Measurements from ENCODE around the gene WDR70.

DNA sequence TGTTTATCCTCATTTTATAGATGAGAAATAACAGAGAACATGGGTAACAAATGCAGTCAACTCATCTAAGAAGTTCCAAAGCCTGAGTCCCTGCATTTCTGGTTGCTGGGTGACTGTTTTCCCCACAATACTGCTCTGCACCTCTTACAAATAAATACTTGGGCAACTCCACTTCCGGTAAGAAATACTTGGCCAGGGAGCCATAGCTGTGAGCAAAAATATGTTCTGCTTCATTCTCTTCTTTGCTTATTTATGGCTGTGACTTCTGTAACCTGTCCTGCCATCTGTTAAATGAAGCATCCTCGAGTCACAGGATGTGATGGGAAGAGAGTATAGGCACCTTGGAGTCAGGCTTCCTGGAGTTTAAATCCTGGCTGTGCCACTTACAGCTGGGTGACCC lies 410.9 kb downstream of the WDR70 start:
- TF ChIP-seq, protein P1, sequence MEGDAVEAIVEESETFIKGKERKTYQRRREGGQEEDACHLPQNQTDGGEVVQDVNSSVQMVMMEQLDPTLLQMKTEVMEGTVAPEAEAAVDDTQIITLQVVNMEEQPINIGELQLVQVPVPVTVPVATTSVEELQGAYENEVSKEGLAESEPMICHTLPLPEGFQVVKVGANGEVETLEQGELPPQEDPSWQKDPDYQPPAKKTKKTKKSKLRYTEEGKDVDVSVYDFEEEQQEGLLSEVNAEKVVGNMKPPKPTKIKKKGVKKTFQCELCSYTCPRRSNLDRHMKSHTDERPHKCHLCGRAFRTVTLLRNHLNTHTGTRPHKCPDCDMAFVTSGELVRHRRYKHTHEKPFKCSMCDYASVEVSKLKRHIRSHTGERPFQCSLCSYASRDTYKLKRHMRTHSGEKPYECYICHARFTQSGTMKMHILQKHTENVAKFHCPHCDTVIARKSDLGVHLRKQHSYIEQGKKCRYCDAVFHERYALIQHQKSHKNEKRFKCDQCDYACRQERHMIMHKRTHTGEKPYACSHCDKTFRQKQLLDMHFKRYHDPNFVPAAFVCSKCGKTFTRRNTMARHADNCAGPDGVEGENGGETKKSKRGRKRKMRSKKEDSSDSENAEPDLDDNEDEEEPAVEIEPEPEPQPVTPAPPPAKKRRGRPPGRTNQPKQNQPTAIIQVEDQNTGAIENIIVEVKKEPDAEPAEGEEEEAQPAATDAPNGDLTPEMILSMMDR (IDR thresholded peaks at IDR 0.05), result no peak
- no peak for TF ChIP-seq POLR2A (IDR thresholded peaks at IDR 0.05)

Measured in Peyer's patch (tissue), 4 donors.